A673 (cell line): ENCODE results near the gene SLC22A12. TPM values are rescaled to one million over a fixed set of nuclear protein-coding genes. Genes with fewer than 3 reads are reported as not detected.

Source experiments
- BruUV-seq: library from RNA; stranded (reverse); fragments of 400-500 nt; replicated peaks from 2 replicates; lab custom pipeline; 2021; lab: Mats Ljungman, UMichigan
- CTCF ChIA-PET: fragments of 300-600 bp; sonication (Branson Sonifier 250); formaldehyde crosslinking; loops from one replicate; lab custom pipeline; 2022; ENCODE audit warnings: antibody characterized with exemption; lab: Charles Lee
- POLR2A ChIA-PET: fragments of 300-600 bp; sonication (Branson Sonifier 250); formaldehyde crosslinking; loops from one replicate; lab custom pipeline; 2022; ENCODE audit warnings: antibody characterized with exemption; ENCODE audit not compliant: low non-redundant PET; lab: Charles Lee
- DNase-seq: peaks from one replicate; pipeline ENCODE4 v3.0.0-alpha.2; 2015; ENCODE audit warnings: low spot score
- H3K27ac ChIP-seq: fragments of 200-600 bp; sonication (generic); 2 replicates; pipeline ENCODE4 v1.5.1; 2016; ENCODE audit warnings: mixed run types, low read depth, mild to moderate bottlenecking, mixed read lengths, antibody characterized with exemption, low read length; ENCODE audit not compliant: poor library complexity, severe bottlenecking
- H3K27me3 ChIP-seq: fragments of 200-600 bp; sonication (generic); replicated peaks from 2 replicates; pipeline ENCODE4 v1.6.1; 2017; ENCODE audit warnings: mixed run types, low read depth, mild to moderate bottlenecking, mixed read lengths, antibody characterized with exemption, low read length; ENCODE audit not compliant: insufficient read depth, poor library complexity
- H3K36me3 ChIP-seq: fragments of 200-600 bp; sonication (generic); 2 replicates; pipeline ENCODE4 v1.6.1; 2016; ENCODE audit warnings: mixed run types, mild to moderate bottlenecking, mixed read lengths, antibody characterized with exemption, low read length; ENCODE audit not compliant: insufficient read depth, poor library complexity, severe bottlenecking
- H3K4me1 ChIP-seq: fragments of 200-600 bp; sonication (generic); 2 replicates; pipeline ENCODE4 v1.6.1; 2017; ENCODE audit warnings: mixed run types, mild to moderate bottlenecking, mixed read lengths, antibody characterized with exemption, low read length; ENCODE audit not compliant: insufficient read depth, poor library complexity, severe bottlenecking
- H3K4me3 ChIP-seq: fragments of 200-600 bp; sonication (generic); 2 replicates; pipeline ENCODE4 v1.5.1; 2016; ENCODE audit warnings: low read depth, mixed run types, mild to moderate bottlenecking, mixed read lengths, low read length; ENCODE audit not compliant: poor library complexity, severe bottlenecking
- H3K9me3 ChIP-seq: fragments of 200-600 bp; sonication (generic); 2 replicates; pipeline ENCODE4 v1.6.1; 2016; ENCODE audit warnings: mixed run types, low read depth, mild to moderate bottlenecking, mixed read lengths, antibody characterized with exemption, low read length; ENCODE audit not compliant: poor library complexity, severe bottlenecking
- CTCF ChIP-seq: fragments of 300-800, 200-600 bp; sonication (generic); conservative IDR thresholded peaks from 2 replicates; pipeline ENCODE4 v1.5.1; 2017; ENCODE audit warnings: low read depth, mild to moderate bottlenecking, antibody characterized with exemption, low read length, moderate library complexity, mixed read lengths
- EZH2 ChIP-seq: fragments of 200-600 bp; sonication (generic); IDR thresholded peaks from 2 replicates; pipeline ENCODE4 v1.6.1; 2017; ENCODE audit warnings: borderline replicate concordance, low read depth, mild to moderate bottlenecking, mixed read lengths, antibody characterized with exemption, low read length; ENCODE audit not compliant: poor library complexity, severe bottlenecking
- intact Hi-C: fragments of 100-400 bp; cut with micrococcal nuclease; formaldehyde crosslinking; loops from one replicate; pipeline ENCODE4 v1.10.0; 2022; ENCODE audit not compliant: unreplicated experiment
- total RNA-seq: library from RNA; stranded (reverse); gene quantifications from 2 replicates; pipeline ENCODE4 v1.2.3, GENCODE V29; 2021

Gene SLC22A12
- total RNA-seq, 1 experiment from 2014 or later, result not detected

- intact Hi-C loops, result no loop called here
- DNase-seq, result no peak
- Histone ChIP-seq H3K27ac (no peak overlapping the region), H3K36me3 (no peaks in the 10 kb centered on the region), H3K4me3 (no peak overlapping the region), H3K27me3 (no peaks in the 10 kb centered on the region), H3K9me3 (no peaks in the 10 kb centered on the region), H3K4me1 (no peaks in the 10 kb centered on the region)
- POLR2A ChIA-PET, result no interaction called here
- BruUV-seq, result no TSS peak
- CTCF ChIA-PET, result no interaction called here
- TF ChIP-seq EZH2 (no peak), CTCF (no peak)
These were observed 32.2 kb upstream of the SLC22A12 start for GRCh38 chr11:64558869-64559268.

- Histone ChIP-seq H3K27ac (no peak overlapping the region), H3K9me3 (no peaks in the 10 kb centered on the region), H3K4me3 (no peak overlapping the region), H3K27me3 (no peaks in the 10 kb centered on the region), H3K4me1 (no peaks in the 10 kb centered on the region), H3K36me3 (no peaks in the 10 kb centered on the region)
- BruUV-seq, result no TSS peak
- ChIA-PET CTCF (interaction anchor here (0.6 kb wide), 1 partner anchor 205 kb away, joined by 3 read pairs; no protein-coding TSS in a partner anchor), POLR2A (no interaction called here)
- DNase-seq, result no peak
- TF ChIP-seq EZH2 (no peak), CTCF (no peak)
- intact Hi-C loops, result no loop called here
These were observed 31.5 kb upstream of the SLC22A12 start for GRCh38 chr11:64559351-64560138.

- H3K9me3 ChIP-seq, result no peaks in the 10 kb centered on the region
- H3K27me3 ChIP-seq, result no peaks in the 10 kb centered on the region
- CTCF ChIA-PET, result no interaction called here
- POLR2A ChIA-PET, result no interaction called here
- H3K4me1 ChIP-seq, result no peaks in the 10 kb centered on the region
- H3K27ac ChIP-seq, result no peak overlapping the region
- intact Hi-C loops, result no loop called here
- TF ChIP-seq EZH2 (no peak), CTCF (no peak)
- H3K36me3 ChIP-seq, result no peaks in the 10 kb centered on the region
- no peak for DNase-seq
- no peak overlapping the region for H3K4me3 ChIP-seq
- BruUV-seq, result no TSS peak
These were observed 30.8 kb upstream of the SLC22A12 start for GRCh38 chr11:64560139-64560771.
